ENCODE measurements around the gene EPM2AIP1.

EPM2AIP1 gene

GRCh38 chr3:36991923-36992805 is 767 bp downstream of the EPM2AIP1 start:
- Histone ChIP-seq H3K27me3 (ENCODE audit: control insufficient read depth, insufficient read depth, low read length) (no peaks in the 10 kb centered on the region), H3K9me3 (ENCODE audit: control insufficient read depth, low read depth, low read length) (no peaks in the 10 kb centered on the region), H3K36me3 (ENCODE audit: control insufficient read depth, low read depth, low read length) (peaks cover 37% of the 10 kb centered on the region), H3K9ac (ENCODE audit: low read length) (peak overlapping the region; percentile 92), H3K4me1 (ENCODE audit: control insufficient read depth, low read depth, low read length) (peaks cover 25% of the 10 kb centered on the region), H3K27ac (ENCODE audit: low read length) (peak overlapping the region; percentile 89), H3K4me3 (ENCODE audit: low read length) (peak overlapping the region; percentile 98)

GRCh38 chr3:36991147-36991546 is 1.8 kb downstream of the EPM2AIP1 start:
- peaks cover 25% of the 10 kb centered on the region for H3K4me1 ChIP-seq (ENCODE audit: control insufficient read depth, low read depth, low read length)
- peaks cover 35% of the 10 kb centered on the region for H3K36me3 ChIP-seq (ENCODE audit: control insufficient read depth, low read depth, low read length)
- peak overlapping the region; percentile 92 for H3K9ac ChIP-seq (ENCODE audit: low read length)
- peak overlapping the region; percentile 40 for H3K27ac ChIP-seq (ENCODE audit: low read length)
- H3K27me3 ChIP-seq (ENCODE audit: control insufficient read depth, insufficient read depth, low read length) = no peaks in the 10 kb centered on the region
- peak overlapping the region; percentile 98 for H3K4me3 ChIP-seq (ENCODE audit: low read length)
- no peaks in the 10 kb centered on the region for H3K9me3 ChIP-seq (ENCODE audit: control insufficient read depth, low read depth, low read length)

GRCh38 chr3:36989568-36989967 is 3.4 kb downstream of the EPM2AIP1 start:
- Histone ChIP-seq H3K4me3 (ENCODE audit: low read length) (peak overlapping the region; percentile 98), H3K36me3 (ENCODE audit: control insufficient read depth, low read depth, low read length) (peaks cover 48% of the 10 kb centered on the region), H3K4me1 (ENCODE audit: control insufficient read depth, low read depth, low read length) (peaks cover 25% of the 10 kb centered on the region), H3K9me3 (ENCODE audit: control insufficient read depth, low read depth, low read length) (no peaks in the 10 kb centered on the region), H3K27me3 (ENCODE audit: control insufficient read depth, insufficient read depth, low read length) (no peaks in the 10 kb centered on the region), H3K27ac (ENCODE audit: low read length) (no peak overlapping the region), H3K9ac (ENCODE audit: low read length) (peak overlapping the region; percentile 1)

- peak overlapping the region; percentile 98 for H3K4me3 ChIP-seq (ENCODE audit: low read length)
These were observed 3.9 kb downstream of the EPM2AIP1 start for GRCh38 chr3:36989005-36989404.

GRCh38 chr3:36988356-36988755 is 4.6 kb downstream of the EPM2AIP1 start:
- Histone ChIP-seq H3K4me1 (ENCODE audit: control insufficient read depth, low read depth, low read length) (peaks cover 25% of the 10 kb centered on the region), H3K27me3 (ENCODE audit: control insufficient read depth, insufficient read depth, low read length) (no peaks in the 10 kb centered on the region), H3K4me3 (ENCODE audit: low read length) (no peak overlapping the region), H3K36me3 (ENCODE audit: control insufficient read depth, low read depth, low read length) (peaks cover 59% of the 10 kb centered on the region), H3K9ac (ENCODE audit: low read length) (no peak overlapping the region), H3K27ac (ENCODE audit: low read length) (no peak overlapping the region), H3K9me3 (ENCODE audit: control insufficient read depth, low read depth, low read length) (no peaks in the 10 kb centered on the region)

More at GRCh38 chr3:36989005-36989404, 3.9 kb downstream of the EPM2AIP1 start:
- Histone ChIP-seq H3K36me3 (ENCODE audit: control insufficient read depth, low read depth, low read length) (peaks cover 54% of the 10 kb centered on the region), H3K27ac (ENCODE audit: low read length) (no peak overlapping the region), H3K9me3 (ENCODE audit: control insufficient read depth, low read depth, low read length) (no peaks in the 10 kb centered on the region), H3K27me3 (ENCODE audit: control insufficient read depth, insufficient read depth, low read length) (no peaks in the 10 kb centered on the region), H3K4me1 (ENCODE audit: control insufficient read depth, low read depth, low read length) (peaks cover 25% of the 10 kb centered on the region), H3K9ac (ENCODE audit: low read length) (no peak overlapping the region)

GRCh38 chr3:36981006-36981405 is 11.9 kb downstream of the EPM2AIP1 start:
- H3K27me3 ChIP-seq (ENCODE audit: control insufficient read depth, insufficient read depth, low read length) = no peaks in the 10 kb centered on the region
- no peak overlapping the region for H3K27ac ChIP-seq (ENCODE audit: low read length)
- no peak overlapping the region for H3K4me3 ChIP-seq (ENCODE audit: low read length)
- no peak overlapping the region for H3K9ac ChIP-seq (ENCODE audit: low read length)
- peaks cover 27% of the 10 kb centered on the region for H3K36me3 ChIP-seq (ENCODE audit: control insufficient read depth, low read depth, low read length)
- H3K4me1 ChIP-seq (ENCODE audit: control insufficient read depth, low read depth, low read length) = no peaks in the 10 kb centered on the region
- H3K9me3 ChIP-seq (ENCODE audit: control insufficient read depth, low read depth, low read length) = peaks cover 24% of the 10 kb centered on the region

- Histone ChIP-seq H3K9me3 (ENCODE audit: control insufficient read depth, low read depth, low read length) (no peaks in the 10 kb centered on the region), H3K27me3 (ENCODE audit: control insufficient read depth, insufficient read depth, low read length) (no peaks in the 10 kb centered on the region), H3K4me1 (ENCODE audit: control insufficient read depth, low read depth, low read length) (peaks cover 10% of the 10 kb centered on the region), H3K36me3 (ENCODE audit: control insufficient read depth, low read depth, low read length) (no peaks in the 10 kb centered on the region), H3K9ac (ENCODE audit: low read length) (no peak overlapping the region), H3K27ac (ENCODE audit: low read length) (no peak overlapping the region), H3K4me3 (ENCODE audit: low read length) (no peak overlapping the region)
These were observed 19.8 kb downstream of the EPM2AIP1 start for GRCh38 chr3:36973139-36973538.

GRCh38 chr3:36972163-36972562 is 20.8 kb downstream of the EPM2AIP1 start:
- no peaks in the 10 kb centered on the region for H3K36me3 ChIP-seq (ENCODE audit: control insufficient read depth, low read depth, low read length)
- H3K27ac ChIP-seq (ENCODE audit: low read length) = no peak overlapping the region
- H3K27me3 ChIP-seq (ENCODE audit: control insufficient read depth, insufficient read depth, low read length) = no peaks in the 10 kb centered on the region
- peaks cover 10% of the 10 kb centered on the region for H3K4me1 ChIP-seq (ENCODE audit: control insufficient read depth, low read depth, low read length)
- no peak overlapping the region for H3K9ac ChIP-seq (ENCODE audit: low read length)
- no peaks in the 10 kb centered on the region for H3K9me3 ChIP-seq (ENCODE audit: control insufficient read depth, low read depth, low read length)
- H3K4me3 ChIP-seq (ENCODE audit: low read length) = no peak overlapping the region

GRCh38 chr3:36969540-36970432 is 23.1 kb downstream of the EPM2AIP1 start:
- H3K9me3 ChIP-seq (ENCODE audit: control insufficient read depth, low read depth, low read length) = no peaks in the 10 kb centered on the region
- H3K36me3 ChIP-seq (ENCODE audit: control insufficient read depth, low read depth, low read length) = no peaks in the 10 kb centered on the region
- peaks cover 20% of the 10 kb centered on the region for H3K4me1 ChIP-seq (ENCODE audit: control insufficient read depth, low read depth, low read length)
- H3K27ac ChIP-seq (ENCODE audit: low read length) = no peak overlapping the region
- H3K9ac ChIP-seq (ENCODE audit: low read length) = no peak overlapping the region
- no peak overlapping the region for H3K4me3 ChIP-seq (ENCODE audit: low read length)
- H3K27me3 ChIP-seq (ENCODE audit: control insufficient read depth, insufficient read depth, low read length) = no peaks in the 10 kb centered on the region

GRCh38 chr3:36969085-36969484 is 23.8 kb downstream of the EPM2AIP1 start:
- Histone ChIP-seq H3K9ac (ENCODE audit: low read length) (no peak overlapping the region), H3K27me3 (ENCODE audit: control insufficient read depth, insufficient read depth, low read length) (no peaks in the 10 kb centered on the region), H3K9me3 (ENCODE audit: control insufficient read depth, low read depth, low read length) (no peaks in the 10 kb centered on the region), H3K36me3 (ENCODE audit: control insufficient read depth, low read depth, low read length) (no peaks in the 10 kb centered on the region), H3K4me1 (ENCODE audit: control insufficient read depth, low read depth, low read length) (peaks cover 20% of the 10 kb centered on the region), H3K4me3 (ENCODE audit: low read length) (no peak overlapping the region), H3K27ac (ENCODE audit: low read length) (no peak overlapping the region)

GRCh38 chr3:36965440-36965839 is 27.5 kb downstream of the EPM2AIP1 start:
- Histone ChIP-seq H3K4me3 (ENCODE audit: low read length) (peak overlapping the region; percentile 15), H3K27me3 (ENCODE audit: control insufficient read depth, insufficient read depth, low read length) (no peaks in the 10 kb centered on the region), H3K36me3 (ENCODE audit: control insufficient read depth, low read depth, low read length) (no peaks in the 10 kb centered on the region), H3K4me1 (ENCODE audit: control insufficient read depth, low read depth, low read length) (peaks cover 20% of the 10 kb centered on the region), H3K9me3 (ENCODE audit: control insufficient read depth, low read depth, low read length) (no peaks in the 10 kb centered on the region), H3K9ac (ENCODE audit: low read length) (no peak overlapping the region), H3K27ac (ENCODE audit: low read length) (no peak overlapping the region)
